Bronchial epithelial cell (primary cell): ENCODE measurements around the gene THOC2. TPM values are rescaled to one million over a fixed set of nuclear protein-coding genes. Genes with fewer than 3 reads are reported as not detected.
"Not testable (repeated sequence)": the region's sequence is repeated elsewhere in the genome, so short reads cannot be mapped to it uniquely, and the experiment has no call there.

ENCODE experiments used
- DNase-seq: peaks from one replicate; pipeline ENCODE4 v3.0.0-alpha.2; 2010; ENCODE audit warnings: low read depth
- FAIRE-seq: peaks from 2 replicates; lab custom pipeline; 2011; peaks lifted over from hg19 to GRCh38; lab: Jason Lieb, UNC
- H3K27me3 ChIP-seq: 2 replicates; pipeline ENCODE4 v1.5.1; 2011; ENCODE audit warnings: low read length; ENCODE audit not compliant: control insufficient read depth, insufficient read depth
- H3K36me3 ChIP-seq: 2 replicates; pipeline ENCODE4 v1.5.1; 2011; ENCODE audit warnings: low read length; ENCODE audit not compliant: control insufficient read depth, insufficient read depth
- H3K4me3 ChIP-seq: 2 replicates; pipeline ENCODE4 v1.5.1; 2011; ENCODE audit warnings: mild to moderate bottlenecking, low read depth, low read length, control low read depth
- CTCF ChIP-seq: IDR thresholded peaks from 2 replicates; pipeline ENCODE4 v1.5.1; 2011; ENCODE audit warnings: mild to moderate bottlenecking, moderate library complexity, low read length, control low read depth, inconsistent platforms; ENCODE audit not compliant: insufficient read depth, severe bottlenecking
- total RNA-seq: library from RNA; depleted of rRNA; stranded (reverse); fragments of >200 nt; gene quantifications from 2 replicates; pipeline ENCODE4 v1.2.1, GENCODE V29; 2014

The THOC2 gene
- total RNA-seq, 1 donor from 2014 or later, result 63.7 TPM

- no peak for TF ChIP-seq CTCF
- Histone ChIP-seq H3K4me3 (no peak overlapping the region), H3K36me3 (no peaks in the 10 kb centered on the region), H3K27me3 (no peaks in the 10 kb centered on the region)
- no peak for FAIRE-seq
- DNase-seq, result peak; percentile 77
Measured at GRCh38 chrX:123590842-123591486, 141.9 kb downstream of the THOC2 start.

GRCh38 chrX:123588723-123589122 lies 144.1 kb downstream of the THOC2 start:
- TF ChIP-seq CTCF, result no peak
- Histone ChIP-seq H3K27me3 (no peaks in the 10 kb centered on the region), H3K36me3 (no peaks in the 10 kb centered on the region), H3K4me3 (no peak overlapping the region)
- FAIRE-seq, result no peak
- peak; percentile 29 for DNase-seq

- no peak for TF ChIP-seq CTCF
- Histone ChIP-seq H3K36me3 (no peaks in the 10 kb centered on the region), H3K27me3 (no peaks in the 10 kb centered on the region), H3K4me3 (no peak overlapping the region)
- no peak for DNase-seq
- no peak for FAIRE-seq
Measured at GRCh38 chrX:123581586-123581985, 151.3 kb downstream of the THOC2 start.

GRCh38 chrX:123580792-123581191 lies 152.1 kb downstream of the THOC2 start:
- TF ChIP-seq CTCF, result no peak
- FAIRE-seq (no peak), DNase-seq (no peak)
- Histone ChIP-seq H3K36me3 (no peaks in the 10 kb centered on the region), H3K4me3 (no peak overlapping the region), H3K27me3 (no peaks in the 10 kb centered on the region)

- not testable (repeated sequence) for DNase-seq, FAIRE-seq, H3K27me3 ChIP-seq, H3K36me3 ChIP-seq, H3K4me3 ChIP-seq
Measured at GRCh38 chrX:123574027-123574426, 158.8 kb downstream of the THOC2 start.

- peak; percentile 7 for FAIRE-seq
- TF ChIP-seq CTCF, result no peak
- DNase-seq, result peak; percentile 38
Measured at GRCh38 chrX:123570011-123570590, 162.8 kb downstream of the THOC2 start.

More at GRCh38 chrX:123570011-123570590, 162.8 kb downstream of the THOC2 start:
- Histone ChIP-seq H3K4me3 (no peak overlapping the region), H3K36me3 (no peaks in the 10 kb centered on the region), H3K27me3 (no peaks in the 10 kb centered on the region)
